C4-2B (cell line): ENCODE measurements around the gene TMEFF2.

Source experiments
- ZFX ChIP-seq: fragments of 450-650 bp; IDR thresholded peaks from 2 replicates; pipeline ENCODE4 v1.6.1; 2017
- TF ChIP-seq, protein P1 (sequence below): fragments of 450-650 bp; conservative IDR thresholded peaks from 2 replicates; pipeline ENCODE4 v1.5.1; 2017; ENCODE audit warnings: mild to moderate bottlenecking

DNA sequence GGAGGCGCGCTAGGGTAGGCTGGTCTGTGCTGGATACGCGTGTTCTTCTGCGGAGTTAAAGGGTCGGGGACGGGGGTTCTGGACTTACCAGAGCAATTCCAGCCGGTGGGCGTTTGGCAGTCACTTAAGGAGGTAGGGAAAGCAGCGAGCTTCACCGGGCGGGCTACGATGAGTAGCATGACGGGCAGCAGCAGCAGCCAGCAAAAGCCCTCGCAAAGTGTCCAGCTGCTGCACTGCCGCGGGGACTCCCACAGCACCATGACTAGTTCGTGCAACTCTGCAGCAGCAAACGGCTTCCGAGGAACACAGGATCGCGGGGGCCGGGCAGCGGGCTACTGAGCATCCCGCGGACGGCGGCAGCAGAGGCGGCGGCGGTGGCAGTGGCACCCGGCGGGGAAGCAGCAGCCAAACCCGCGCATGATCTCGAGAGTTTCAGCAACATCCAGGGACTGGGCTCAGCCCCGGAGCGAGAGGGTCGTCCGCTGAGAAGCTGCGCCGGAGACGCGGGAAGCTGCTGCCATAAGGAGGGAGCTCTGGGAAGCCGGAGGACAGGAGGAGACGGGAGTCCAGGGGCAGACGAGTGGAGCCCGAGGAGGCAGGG lies 368 bp downstream of the TMEFF2 start:
- TF ChIP-seq, protein P1, sequence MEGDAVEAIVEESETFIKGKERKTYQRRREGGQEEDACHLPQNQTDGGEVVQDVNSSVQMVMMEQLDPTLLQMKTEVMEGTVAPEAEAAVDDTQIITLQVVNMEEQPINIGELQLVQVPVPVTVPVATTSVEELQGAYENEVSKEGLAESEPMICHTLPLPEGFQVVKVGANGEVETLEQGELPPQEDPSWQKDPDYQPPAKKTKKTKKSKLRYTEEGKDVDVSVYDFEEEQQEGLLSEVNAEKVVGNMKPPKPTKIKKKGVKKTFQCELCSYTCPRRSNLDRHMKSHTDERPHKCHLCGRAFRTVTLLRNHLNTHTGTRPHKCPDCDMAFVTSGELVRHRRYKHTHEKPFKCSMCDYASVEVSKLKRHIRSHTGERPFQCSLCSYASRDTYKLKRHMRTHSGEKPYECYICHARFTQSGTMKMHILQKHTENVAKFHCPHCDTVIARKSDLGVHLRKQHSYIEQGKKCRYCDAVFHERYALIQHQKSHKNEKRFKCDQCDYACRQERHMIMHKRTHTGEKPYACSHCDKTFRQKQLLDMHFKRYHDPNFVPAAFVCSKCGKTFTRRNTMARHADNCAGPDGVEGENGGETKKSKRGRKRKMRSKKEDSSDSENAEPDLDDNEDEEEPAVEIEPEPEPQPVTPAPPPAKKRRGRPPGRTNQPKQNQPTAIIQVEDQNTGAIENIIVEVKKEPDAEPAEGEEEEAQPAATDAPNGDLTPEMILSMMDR: no peak
- TF ChIP-seq ZFX: no peak
